C4-2B (cell line): Measurements from ENCODE around the gene HS3ST6.

Experiments
- H3K27ac ChIP-seq: fragments of 450-650 bp; 2 replicates; pipeline ENCODE4 v1.5.1; 2017
- CTCF ChIP-seq: fragments of 450-650 bp; conservative IDR thresholded peaks from 2 replicates; pipeline ENCODE4 v1.5.1; 2017; ENCODE audit warnings: mild to moderate bottlenecking
- ZFX ChIP-seq: fragments of 450-650 bp; IDR thresholded peaks from 2 replicates; pipeline ENCODE4 v1.6.1; 2017

The HS3ST6 gene

GRCh38 chr16:1933097-1933661 lies 15.0 kb upstream of the HS3ST6 start:
- no peak overlapping the region for H3K27ac ChIP-seq

GRCh38 chr16:1932050-1933028 lies 14.1 kb upstream of the HS3ST6 start:
- TF ChIP-seq ZFX, result no peak
- H3K27ac ChIP-seq, result no peak overlapping the region

More at GRCh38 chr16:1933097-1933661, 15.0 kb upstream of the HS3ST6 start:
- TF ChIP-seq ZFX (no peak), CTCF (no peak)

- TF ChIP-seq ZFX (no peak), CTCF (no peak)
Measured at GRCh38 chr16:1930338-1930720, 12.1 kb upstream of the HS3ST6 start.

GRCh38 chr16:1929578-1930337 lies 11.5 kb upstream of the HS3ST6 start:
- TF ChIP-seq CTCF, result peak; percentile 99
- peak; percentile 27; the same call in 1 of the 2 replicates for TF ChIP-seq ZFX

More at GRCh38 chr16:1930338-1930720, 12.1 kb upstream of the HS3ST6 start:
- peak overlapping the region; percentile 54; the same call in 1 of the 2 replicates for H3K27ac ChIP-seq

GRCh38 chr16:1929105-1929504 lies 10.9 kb upstream of the HS3ST6 start:
- peak overlapping the region; percentile 54 for H3K27ac ChIP-seq
- TF ChIP-seq ZFX, result no peak
- no peak for TF ChIP-seq CTCF

More at GRCh38 chr16:1929578-1930337, 11.5 kb upstream of the HS3ST6 start:
- peak overlapping the region; percentile 54 for H3K27ac ChIP-seq

- TF ChIP-seq CTCF, result no peak
- no peak for TF ChIP-seq ZFX
Measured at GRCh38 chr16:1926271-1926670, 8.1 kb upstream of the HS3ST6 start.

GRCh38 chr16:1924095-1924494 lies 5.9 kb upstream of the HS3ST6 start:
- no peak overlapping the region for H3K27ac ChIP-seq
- TF ChIP-seq ZFX, result no peak
- TF ChIP-seq CTCF, result no peak

More at GRCh38 chr16:1926271-1926670, 8.1 kb upstream of the HS3ST6 start:
- H3K27ac ChIP-seq, result no peak overlapping the region
